ENCODE measurements around the gene TSC22D3. TPM values are rescaled to one million over a fixed set of nuclear protein-coding genes. Genes with fewer than 3 reads are reported as not detected.
"Not testable (repeated sequence)": the region's sequence is repeated elsewhere in the genome, so short reads cannot be mapped to it uniquely, and the experiment has no call there.

Gene TSC22D3
- total RNA-seq = 10 to 100 TPM; 25.2 to 29.7 TPM

DNA sequence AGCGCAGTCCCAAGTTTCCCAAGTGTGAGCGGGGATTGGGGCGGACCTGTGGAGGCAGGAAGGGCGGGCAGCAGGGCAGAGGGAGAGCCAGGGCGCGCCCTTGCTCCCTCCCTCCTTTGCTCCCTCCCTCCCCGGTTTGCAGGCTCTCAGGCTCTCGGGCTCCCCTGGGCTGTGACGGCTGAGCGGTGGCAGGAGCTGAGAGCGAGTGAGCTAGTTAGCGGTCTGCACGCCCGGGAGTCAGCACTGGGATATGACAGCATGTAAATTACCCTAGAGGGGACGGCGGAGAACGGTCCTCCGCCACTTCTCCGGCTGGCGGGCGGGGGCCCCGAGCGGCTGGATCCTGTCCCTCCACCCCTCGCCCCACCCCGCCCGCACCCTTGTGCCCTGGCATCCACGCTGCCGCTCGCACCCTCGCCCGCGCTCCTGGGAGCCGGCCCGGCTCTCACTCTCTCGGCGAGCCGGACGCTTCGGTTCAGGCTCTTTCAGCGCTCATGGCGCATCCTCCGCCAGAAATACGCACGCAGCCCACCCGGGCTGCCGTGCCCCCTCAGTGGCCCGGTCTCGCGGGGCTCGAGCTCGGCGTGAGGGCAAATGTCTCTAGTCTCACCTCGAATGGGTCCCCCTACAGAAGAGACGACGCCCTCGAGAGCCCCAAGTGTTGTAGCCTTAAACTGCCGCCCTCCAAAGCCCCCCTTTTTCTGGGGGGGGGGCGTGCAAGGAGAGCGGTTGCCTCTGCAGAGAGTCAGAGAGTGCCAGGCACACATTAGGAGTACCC lies at the start of gene TSC22D3:
Gene TSC22D3 (minus strand): TSS at position 54 of the 778 bp plus-strand sequence. CDS start 368 bp downstream, outside the sequence.
- H3K4me3 Mint-ChIP-seq = peak within 1 kb of the TSS; percentile 79
- H3K36me3 Mint-ChIP-seq = no peaks in the 10 kb centered on the region
- H3K27ac Mint-ChIP-seq = peak within 1 kb of the TSS; percentile 69
- H3K9me3 Mint-ChIP-seq = no peaks in the 10 kb centered on the region
- H3K4me1 Mint-ChIP-seq = peaks cover 11% of the 10 kb centered on the region
- H3K27me3 Mint-ChIP-seq = no peaks in the 10 kb centered on the region
- DNase-seq = peak; percentile 61

DNA sequence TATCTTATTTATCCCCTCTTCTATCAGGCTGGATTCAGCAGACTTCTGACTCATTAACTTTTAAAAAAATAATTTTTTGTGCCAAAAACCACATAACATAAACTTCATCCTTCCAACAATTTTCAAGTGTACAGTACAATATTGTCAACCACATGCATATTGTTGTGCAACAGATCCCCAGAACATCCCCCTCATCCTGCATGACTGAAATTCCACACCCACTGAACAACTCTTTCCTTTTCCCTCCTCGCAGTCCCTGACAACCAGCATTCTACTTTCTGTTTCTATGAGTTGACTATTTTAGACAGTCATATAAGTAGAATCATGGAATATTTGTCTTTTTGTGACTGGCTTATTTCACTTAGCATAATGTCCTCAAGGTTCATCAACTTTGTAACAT lies 47.9 kb upstream of the TSC22D3 start:
- H3K27me3 Mint-ChIP-seq = no peaks in the 10 kb centered on the region
- no peak overlapping the region for H3K27ac Mint-ChIP-seq
- DNase-seq = no peak
- H3K4me1 Mint-ChIP-seq = peaks cover 30% of the 10 kb centered on the region
- H3K4me3 Mint-ChIP-seq = no peak overlapping the region
- no peaks in the 10 kb centered on the region for H3K36me3 Mint-ChIP-seq
- peaks cover 2% of the 10 kb centered on the region for H3K9me3 Mint-ChIP-seq

DNA sequence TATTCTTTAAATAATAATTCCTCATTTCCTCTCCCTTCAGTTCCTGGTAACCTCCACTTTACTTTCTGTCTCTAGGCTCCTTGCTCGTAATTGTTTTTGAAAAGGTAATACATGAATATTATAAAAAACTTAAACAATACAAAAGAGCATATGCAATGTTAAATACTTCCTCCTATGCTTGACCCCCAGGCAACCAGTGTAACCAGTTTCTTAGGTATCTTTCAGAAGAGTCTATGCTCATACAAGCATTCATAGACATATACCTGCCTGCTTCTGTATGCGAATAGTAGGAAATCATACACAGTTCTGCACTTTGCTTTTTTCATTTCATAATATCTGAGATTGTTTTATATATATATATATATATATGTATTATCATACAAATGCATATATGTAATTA lies 47.5 kb upstream of the TSC22D3 start:
- H3K27me3 Mint-ChIP-seq = no peaks in the 10 kb centered on the region
- H3K4me3 Mint-ChIP-seq = no peak overlapping the region
- H3K9me3 Mint-ChIP-seq = peaks cover 2% of the 10 kb centered on the region
- no peaks in the 10 kb centered on the region for H3K36me3 Mint-ChIP-seq
- peaks cover 30% of the 10 kb centered on the region for H3K4me1 Mint-ChIP-seq
- no peak for DNase-seq
- H3K27ac Mint-ChIP-seq = no peak overlapping the region

DNA sequence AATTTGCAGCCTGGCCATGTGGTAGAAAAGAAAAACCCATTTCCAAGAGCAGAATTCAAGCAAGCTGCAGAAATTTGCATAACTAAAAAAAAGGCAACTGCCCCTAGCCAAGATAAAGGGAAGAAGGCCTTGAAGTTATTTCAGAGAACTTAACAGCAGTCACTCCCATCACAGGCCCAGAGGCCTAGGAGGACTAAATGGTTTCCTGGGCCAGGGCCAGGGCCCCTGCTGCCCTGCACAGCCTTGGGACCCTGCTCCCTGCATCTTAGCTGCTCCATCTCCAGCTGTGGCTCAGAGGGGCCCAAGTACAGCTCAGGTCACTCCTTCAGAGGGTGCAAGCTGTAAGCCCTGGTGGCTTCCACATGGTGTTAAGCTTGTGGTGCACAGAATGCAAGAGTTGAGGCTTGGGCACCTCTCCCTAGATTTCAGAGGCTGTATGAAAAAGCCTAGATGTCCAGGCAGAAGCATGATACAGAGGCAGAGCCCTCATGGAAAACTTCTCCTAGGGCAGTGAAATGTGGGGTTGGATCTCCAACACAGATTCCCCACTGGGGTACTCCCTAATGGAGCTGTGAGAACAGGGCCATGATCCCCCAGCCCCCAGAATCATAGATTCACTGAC lies 43.4 kb upstream of the TSC22D3 start:
- Mint-ChIP-seq H3K27me3 (no peaks in the 10 kb centered on the region), H3K36me3 (no peaks in the 10 kb centered on the region), H3K9me3 (peaks cover 2% of the 10 kb centered on the region), H3K4me3 (no peak overlapping the region), H3K27ac (no peak overlapping the region), H3K4me1 (peaks cover 10% of the 10 kb centered on the region)
- no peak for DNase-seq

DNA sequence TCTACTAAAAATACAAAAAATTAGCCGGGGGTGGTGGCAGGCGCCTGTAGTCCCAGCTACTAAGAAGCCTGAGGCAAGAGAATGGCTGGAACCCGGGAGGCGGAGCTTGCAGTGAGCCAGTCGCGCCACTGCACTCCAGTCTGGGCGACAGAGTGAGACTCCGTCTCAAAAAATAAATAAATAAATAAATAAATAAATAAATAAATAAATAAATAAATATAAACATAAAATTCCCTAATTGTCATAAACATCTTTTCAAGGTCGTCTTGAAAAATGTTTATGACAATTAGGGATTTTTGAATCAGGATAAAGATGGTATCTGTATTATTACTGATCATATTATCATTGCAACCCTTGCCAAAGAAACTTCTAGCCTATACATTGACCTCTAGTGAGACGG lies 34.5 kb upstream of the TSC22D3 start:
- H3K9me3 Mint-ChIP-seq, H3K36me3 Mint-ChIP-seq, DNase-seq, H3K4me1 Mint-ChIP-seq, H3K27ac Mint-ChIP-seq, H3K4me3 Mint-ChIP-seq, H3K27me3 Mint-ChIP-seq: not testable (repeated sequence)

DNA sequence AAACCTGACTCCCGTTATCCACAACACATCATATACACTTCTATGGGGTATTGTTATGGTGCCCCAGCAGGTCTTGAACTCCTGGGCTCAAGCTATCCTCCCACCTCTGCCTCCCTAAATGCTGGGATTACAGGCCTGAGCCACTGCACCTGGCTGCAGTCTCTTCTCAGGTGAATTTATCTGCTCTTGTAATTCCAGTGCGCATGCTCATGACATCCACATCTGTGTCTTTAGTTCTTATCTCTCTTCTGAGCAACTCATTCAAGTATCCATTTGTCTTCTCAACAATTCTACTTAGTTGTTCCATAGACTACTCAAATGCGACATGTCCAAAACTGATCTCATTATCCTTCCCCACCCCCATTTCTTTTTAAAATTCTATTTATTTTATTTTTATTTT lies 29.6 kb upstream of the TSC22D3 start:
- no peak overlapping the region for H3K4me3 Mint-ChIP-seq
- H3K4me1 Mint-ChIP-seq = no peaks in the 10 kb centered on the region
- no peaks in the 10 kb centered on the region for H3K36me3 Mint-ChIP-seq
- H3K9me3 Mint-ChIP-seq = no peaks in the 10 kb centered on the region
- H3K27ac Mint-ChIP-seq = no peak overlapping the region
- H3K27me3 Mint-ChIP-seq = peaks cover 4% of the 10 kb centered on the region
- no peak for DNase-seq

DNA sequence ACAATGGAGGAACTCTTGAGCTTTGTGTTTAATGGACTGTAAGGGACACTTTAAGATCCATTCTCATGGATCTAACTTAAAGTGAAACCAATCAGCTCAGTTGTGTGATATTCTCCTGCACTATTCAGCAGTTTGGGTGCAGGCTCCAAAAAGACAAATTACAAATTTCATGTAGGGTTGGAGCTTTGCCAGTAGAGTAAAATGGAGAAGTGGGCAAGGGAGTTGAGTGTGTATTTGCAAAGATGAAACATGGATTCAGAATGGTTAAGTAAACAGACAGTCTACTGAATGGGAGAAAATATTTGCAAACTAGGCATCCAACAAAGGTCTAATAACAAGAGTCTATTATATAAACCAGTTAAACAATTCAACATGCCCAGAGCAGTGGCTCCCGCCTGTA lies 28.8 kb upstream of the TSC22D3 start:
- H3K27ac Mint-ChIP-seq = no peak overlapping the region

DNA sequence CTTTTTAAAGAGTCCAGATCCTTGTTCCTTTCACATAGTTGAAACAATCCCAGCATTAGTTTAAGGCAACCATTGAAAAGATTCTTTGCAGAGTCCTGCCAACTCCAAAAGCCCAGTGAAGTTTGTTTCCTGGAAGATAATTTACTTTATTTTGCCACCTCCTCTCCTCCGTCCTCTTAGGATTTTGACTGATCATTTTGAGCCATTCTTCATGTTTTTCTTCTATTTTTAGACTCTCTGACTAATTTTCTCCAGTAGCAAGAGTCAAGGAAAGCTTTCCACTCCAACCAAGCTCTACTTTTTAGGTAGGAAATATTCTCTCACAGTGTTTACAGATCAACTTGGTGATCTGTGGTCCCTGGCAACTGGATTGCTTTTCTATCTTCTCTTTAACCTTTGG lies 12.2 kb upstream of the TSC22D3 start:
- Mint-ChIP-seq H3K4me1 (no peaks in the 10 kb centered on the region), H3K9me3 (no peaks in the 10 kb centered on the region), H3K27me3 (peaks cover 8% of the 10 kb centered on the region), H3K36me3 (no peaks in the 10 kb centered on the region), H3K27ac (no peak overlapping the region), H3K4me3 (no peak overlapping the region)
- no peak for DNase-seq

More for the DNA sequence above, 28.8 kb upstream of the TSC22D3 start:
- no peak overlapping the region for H3K4me3 Mint-ChIP-seq
- H3K27me3 Mint-ChIP-seq = peaks cover 9% of the 10 kb centered on the region
- no peaks in the 10 kb centered on the region for H3K4me1 Mint-ChIP-seq
- no peaks in the 10 kb centered on the region for H3K36me3 Mint-ChIP-seq
- no peak for DNase-seq
- H3K9me3 Mint-ChIP-seq = no peaks in the 10 kb centered on the region

DNA sequence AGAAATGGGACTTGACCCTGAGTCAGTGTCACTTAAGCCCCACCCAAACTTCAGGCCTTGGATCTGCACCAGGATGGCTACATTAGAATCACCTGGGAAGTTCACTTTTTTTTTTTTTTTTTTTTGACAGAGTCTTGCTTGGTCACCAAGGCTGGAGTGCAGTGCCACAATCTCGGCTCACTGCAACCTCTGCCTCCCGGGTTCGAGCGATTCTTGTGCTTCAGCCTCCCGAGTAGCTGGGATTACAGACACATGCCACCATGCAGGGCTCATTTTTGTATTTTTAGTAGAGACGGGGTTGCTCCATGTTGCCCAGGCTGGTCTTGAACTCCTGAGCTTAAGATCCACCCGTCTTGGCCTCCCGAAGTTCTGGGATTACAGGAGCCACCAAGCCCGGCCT lies 4.9 kb upstream of the TSC22D3 start:
- Mint-ChIP-seq H3K9me3 (no peaks in the 10 kb centered on the region), H3K4me1 (peaks cover 7% of the 10 kb centered on the region), H3K27ac (no peak overlapping the region), H3K36me3 (no peaks in the 10 kb centered on the region), H3K4me3 (no peak overlapping the region), H3K27me3 (no peaks in the 10 kb centered on the region)
- DNase-seq = no peak

DNA sequence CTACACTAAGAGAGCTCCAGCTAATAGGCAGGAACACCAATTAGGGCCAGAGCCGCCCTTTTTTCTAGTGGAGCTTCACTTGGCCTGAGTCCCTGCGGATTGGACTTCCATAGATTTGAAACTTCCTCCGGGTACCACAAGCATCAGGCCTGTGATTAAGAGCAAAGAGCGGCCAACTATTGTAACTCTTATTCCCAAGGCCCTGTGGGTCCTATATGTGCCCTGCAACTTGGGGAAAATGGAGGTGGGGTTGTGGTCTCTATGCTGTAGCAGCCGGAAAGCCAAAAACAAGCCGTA lies 1.9 kb upstream of the TSC22D3 start, which contains the start of gene NCBP2L:
Gene NCBP2L (plus strand): TSS at position 198 of the 297 bp plus-strand sequence. CDS start 16,488 bp downstream, outside the sequence.
- Mint-ChIP-seq H3K36me3 (no peaks in the 10 kb centered on the region), H3K27ac (peak within 1 kb of the TSS; percentile 69), H3K9me3 (no peaks in the 10 kb centered on the region), H3K4me1 (peaks cover 11% of the 10 kb centered on the region), H3K4me3 (peak within 1 kb of the TSS; percentile 79), H3K27me3 (no peaks in the 10 kb centered on the region)
- no peak for DNase-seq

DNA sequence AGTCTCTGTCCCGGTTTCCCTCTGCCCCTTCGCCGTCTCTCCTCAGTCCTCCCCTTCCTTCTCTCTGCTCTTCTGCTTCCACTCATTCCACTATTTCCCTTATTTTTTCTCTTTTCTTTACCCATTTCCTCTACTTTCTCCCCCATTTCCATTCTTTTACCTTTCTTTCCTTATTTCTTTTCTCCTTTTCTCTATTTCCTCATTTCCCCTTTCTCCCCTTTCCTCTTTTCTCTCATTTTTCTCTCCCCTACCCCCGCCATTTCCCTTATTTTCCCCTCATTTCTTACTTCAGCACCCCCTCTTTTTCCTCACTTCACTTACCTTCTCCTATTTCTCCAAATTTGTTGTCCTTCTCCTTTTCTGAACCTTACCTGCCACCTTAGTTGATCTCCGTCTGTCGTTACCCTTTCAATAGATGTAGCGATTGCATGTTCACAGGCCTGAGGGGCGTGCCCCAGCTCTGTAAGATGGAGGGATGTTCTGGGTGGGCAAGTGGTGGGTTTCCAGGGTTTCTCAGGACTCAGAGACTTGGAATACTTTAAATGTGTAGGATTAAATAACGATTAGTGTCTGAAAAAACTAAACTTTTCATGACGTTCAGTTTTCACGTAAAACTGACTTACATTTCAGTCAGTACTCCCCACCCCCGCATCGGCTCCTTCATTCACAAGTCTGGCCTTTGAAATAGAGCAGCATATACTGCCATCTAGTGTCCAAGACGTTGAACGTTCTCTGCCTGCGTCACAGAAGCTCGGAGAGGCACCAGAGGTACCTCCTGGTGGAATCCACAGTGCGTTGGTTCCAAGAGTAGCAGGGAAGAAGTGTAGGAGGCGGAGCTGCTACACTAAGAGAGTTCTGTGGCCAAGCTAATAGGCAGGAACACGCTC lies 1.3 kb upstream of the TSC22D3 start:
- H3K4me1 Mint-ChIP-seq = peaks cover 11% of the 10 kb centered on the region
- DNase-seq = peak; percentile 67
- H3K9me3 Mint-ChIP-seq = no peaks in the 10 kb centered on the region
- no peaks in the 10 kb centered on the region for H3K27me3 Mint-ChIP-seq
- no peaks in the 10 kb centered on the region for H3K36me3 Mint-ChIP-seq
- H3K4me3 Mint-ChIP-seq = peak overlapping the region; percentile 79
- H3K27ac Mint-ChIP-seq = peak overlapping the region; percentile 69

DNA sequence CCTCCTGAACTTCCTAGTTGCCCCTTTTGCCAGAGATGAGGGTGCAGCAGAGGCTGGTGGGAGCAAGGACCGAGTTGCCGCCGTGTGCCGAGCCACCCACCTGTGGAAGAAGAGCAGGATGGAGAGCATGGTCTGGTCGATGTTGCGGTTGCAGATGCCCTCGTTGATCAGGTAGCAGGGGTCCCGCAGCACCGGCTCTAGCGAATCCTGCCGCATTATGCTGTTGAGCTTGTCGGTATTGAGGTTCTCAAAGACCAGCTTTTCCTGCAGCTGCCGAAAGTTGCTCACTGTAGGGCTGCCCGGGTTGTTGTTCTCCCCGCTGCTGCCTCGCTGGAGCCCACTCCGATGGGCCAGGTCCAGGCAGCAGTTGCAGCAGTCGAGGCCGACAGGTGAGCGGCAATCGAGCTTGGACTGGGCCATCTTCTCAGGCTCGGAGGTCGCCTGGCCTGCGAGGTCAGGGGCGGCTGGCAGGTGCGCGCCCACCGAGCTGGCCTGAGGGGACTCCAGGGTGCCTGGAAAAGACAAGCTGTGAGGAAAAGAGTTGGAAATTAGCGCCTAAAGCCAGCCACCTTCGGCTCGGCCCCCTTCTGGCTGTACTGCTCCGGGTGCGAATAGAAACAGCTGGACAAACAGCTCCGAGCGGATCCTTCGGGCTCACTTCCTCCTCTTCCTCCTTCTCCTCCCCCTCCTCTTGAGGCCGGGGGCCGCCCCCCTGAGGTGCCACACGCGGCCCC lies 420 bp downstream of the TSC22D3 start:
- Mint-ChIP-seq H3K27ac (no peak overlapping the region), H3K4me1 (peaks cover 11% of the 10 kb centered on the region), H3K9me3 (no peaks in the 10 kb centered on the region), H3K27me3 (no peaks in the 10 kb centered on the region), H3K36me3 (no peaks in the 10 kb centered on the region), H3K4me3 (peak overlapping the region; percentile 79)
- peak; percentile 12 for DNase-seq

DNA sequence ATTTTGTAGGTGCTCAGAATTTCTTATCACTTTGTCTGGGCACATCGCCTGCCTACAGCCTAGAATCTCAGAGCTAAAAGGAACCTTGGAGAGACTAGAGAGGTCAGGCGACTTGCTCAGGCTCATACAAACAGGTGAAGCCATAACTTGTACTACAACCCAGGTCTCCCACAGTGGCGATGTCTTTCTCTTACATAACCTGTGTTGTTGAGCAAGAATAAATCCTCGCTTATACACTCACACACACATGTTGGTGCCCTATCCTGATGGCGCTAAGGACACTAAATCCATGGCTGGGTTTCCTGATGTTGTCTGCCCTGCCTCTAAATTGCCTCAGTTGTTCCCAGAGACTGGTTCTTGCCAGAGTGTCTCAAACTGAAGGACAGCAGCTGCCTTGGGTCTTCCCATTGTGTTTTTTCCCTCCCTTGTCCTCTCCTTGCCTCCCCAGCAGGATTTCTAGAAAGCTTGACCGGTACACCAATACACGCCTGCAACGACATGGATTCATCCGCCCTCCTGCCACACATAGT lies 1.6 kb downstream of the TSC22D3 start:
- Mint-ChIP-seq H3K27ac (no peak overlapping the region), H3K27me3 (no peaks in the 10 kb centered on the region), H3K9me3 (no peaks in the 10 kb centered on the region), H3K4me1 (peaks cover 14% of the 10 kb centered on the region), H3K36me3 (no peaks in the 10 kb centered on the region), H3K4me3 (no peak overlapping the region)
- no peak for DNase-seq

DNA sequence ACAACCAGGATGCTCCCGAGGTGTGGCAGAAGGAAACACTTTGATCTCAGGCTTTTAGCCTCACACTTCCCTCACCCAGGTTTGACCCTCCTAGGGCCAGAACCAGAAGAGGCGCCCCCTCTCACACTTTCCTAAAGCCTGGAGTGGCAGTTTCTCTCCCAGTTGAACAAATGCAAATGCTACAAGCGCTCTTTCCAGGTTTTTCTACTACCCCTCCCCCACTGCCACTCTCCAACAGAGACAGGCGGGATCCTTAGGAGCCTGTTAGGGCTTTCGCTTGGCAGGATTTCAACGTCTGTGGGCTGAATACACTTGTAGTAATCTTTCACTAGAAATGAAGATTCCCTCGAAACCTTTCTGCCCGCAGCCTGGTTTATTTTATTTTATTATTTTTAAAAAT lies 2.4 kb downstream of the TSC22D3 start:
- Mint-ChIP-seq H3K36me3 (no peaks in the 10 kb centered on the region), H3K4me1 (peaks cover 14% of the 10 kb centered on the region), H3K27me3 (no peaks in the 10 kb centered on the region), H3K9me3 (no peaks in the 10 kb centered on the region), H3K27ac (no peak overlapping the region), H3K4me3 (no peak overlapping the region)
- no peak for DNase-seq

Measured in activated naive CD8-positive, alpha-beta T cell treated with anti-CD3 and anti-CD28 coated beads for 36 hours (primary cell).